Endometrial microvascular endothelial cells (primary cell): Measurements from ENCODE around the gene CSGALNACT2. TPM values are rescaled to one million over a fixed set of nuclear protein-coding genes. Genes with fewer than 3 reads are reported as not detected.

ENCODE experiments used
- in situ Hi-C: cut with HindIII; loops from 2 replicates; pipeline ENCODE4 v1.10.0; 2017; ENCODE audit warnings: low sequenced_read_pairs, low pct_unique_long_range_greater_than_20kb; ENCODE audit errors: inconsistent ontology term
- total RNA-seq: library from RNA; depleted of rRNA; stranded (reverse); fragments of >200 nt; gene quantifications from one replicate; pipeline ENCODE4 v1.2.3, GENCODE V29; 2015; ENCODE audit errors: inconsistent ontology term

The CSGALNACT2 gene
- total RNA-seq, 1 donor from 2014 or later, result 20.9 TPM

DNA sequence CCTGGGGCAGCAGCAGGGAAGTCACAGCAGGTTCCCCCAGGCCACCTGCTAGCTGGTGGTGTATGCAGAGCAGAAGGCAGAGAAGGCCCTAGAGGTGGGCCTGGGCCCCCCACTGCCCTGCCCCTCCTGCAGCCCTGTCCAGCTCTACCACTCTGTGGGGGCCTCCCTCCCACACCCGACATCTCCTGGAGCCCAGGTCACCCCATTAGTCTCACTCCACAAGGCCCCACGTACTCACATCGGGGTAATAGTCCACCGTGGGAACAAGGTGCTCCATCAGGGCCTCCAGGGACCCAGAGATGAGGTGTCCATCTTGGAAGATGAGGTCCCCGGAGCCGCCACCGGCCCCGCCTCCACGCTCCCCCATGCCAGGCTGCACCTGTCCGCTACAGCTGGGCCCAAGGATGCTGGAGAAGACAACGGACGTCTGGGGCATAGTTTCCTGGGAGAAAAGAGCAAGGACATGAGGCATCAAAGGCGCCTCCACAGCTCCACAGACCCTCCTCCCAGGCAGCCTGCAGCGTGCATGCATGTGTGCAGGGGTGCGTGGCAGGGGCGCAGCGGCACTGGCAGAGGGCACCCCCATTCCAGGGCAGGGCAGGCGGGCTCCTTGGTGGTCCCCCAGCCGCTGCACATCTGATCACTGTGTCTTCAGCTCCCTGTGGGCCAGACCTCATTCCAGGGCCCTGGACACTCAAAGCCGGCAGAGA is 67.6 kb downstream of the CSGALNACT2 start:
- in situ Hi-C loops, result no loop called here

DNA sequence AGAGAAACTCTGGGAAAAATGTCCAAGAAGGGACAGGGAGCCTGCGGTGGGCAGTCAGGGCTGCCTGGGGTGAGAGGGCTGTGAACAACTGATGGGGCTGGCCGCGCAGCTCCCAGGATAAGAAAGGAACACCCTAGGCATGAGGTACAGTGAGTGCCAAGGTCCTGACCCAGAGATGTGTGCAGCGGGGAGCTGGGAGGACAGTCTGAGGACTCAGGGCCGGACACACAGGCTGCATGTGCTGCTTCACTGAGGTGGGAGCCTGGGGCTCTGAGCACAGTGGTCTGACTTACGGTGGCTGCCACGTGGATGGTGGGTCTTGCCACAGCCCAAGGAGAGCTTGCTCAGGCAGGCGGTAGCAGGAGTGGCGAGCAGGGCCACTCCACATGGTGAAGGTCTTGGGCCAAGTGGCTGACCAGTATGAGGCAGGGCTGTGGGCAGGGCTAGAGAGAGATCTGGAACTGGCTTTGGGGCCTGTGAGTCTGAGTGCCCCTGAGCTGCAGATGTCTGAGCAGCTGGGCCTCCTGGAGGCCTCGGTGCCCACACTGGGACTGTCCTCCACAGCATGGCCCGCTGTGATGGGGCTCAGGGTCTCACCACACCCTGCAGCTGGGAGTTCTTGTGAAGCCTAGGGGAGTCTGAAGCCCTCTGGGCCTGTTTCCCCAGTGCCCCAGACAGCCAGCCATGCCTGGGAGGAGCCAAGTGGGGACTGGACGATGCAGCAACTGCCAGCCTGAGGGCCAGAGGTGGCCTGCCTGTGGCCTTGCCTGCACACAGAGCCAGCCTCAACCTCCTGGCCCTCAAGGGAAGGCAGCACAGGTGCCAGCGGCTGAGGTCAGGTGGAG is 68.4 kb downstream of the CSGALNACT2 start:
- in situ Hi-C loops, result no loop called here

DNA sequence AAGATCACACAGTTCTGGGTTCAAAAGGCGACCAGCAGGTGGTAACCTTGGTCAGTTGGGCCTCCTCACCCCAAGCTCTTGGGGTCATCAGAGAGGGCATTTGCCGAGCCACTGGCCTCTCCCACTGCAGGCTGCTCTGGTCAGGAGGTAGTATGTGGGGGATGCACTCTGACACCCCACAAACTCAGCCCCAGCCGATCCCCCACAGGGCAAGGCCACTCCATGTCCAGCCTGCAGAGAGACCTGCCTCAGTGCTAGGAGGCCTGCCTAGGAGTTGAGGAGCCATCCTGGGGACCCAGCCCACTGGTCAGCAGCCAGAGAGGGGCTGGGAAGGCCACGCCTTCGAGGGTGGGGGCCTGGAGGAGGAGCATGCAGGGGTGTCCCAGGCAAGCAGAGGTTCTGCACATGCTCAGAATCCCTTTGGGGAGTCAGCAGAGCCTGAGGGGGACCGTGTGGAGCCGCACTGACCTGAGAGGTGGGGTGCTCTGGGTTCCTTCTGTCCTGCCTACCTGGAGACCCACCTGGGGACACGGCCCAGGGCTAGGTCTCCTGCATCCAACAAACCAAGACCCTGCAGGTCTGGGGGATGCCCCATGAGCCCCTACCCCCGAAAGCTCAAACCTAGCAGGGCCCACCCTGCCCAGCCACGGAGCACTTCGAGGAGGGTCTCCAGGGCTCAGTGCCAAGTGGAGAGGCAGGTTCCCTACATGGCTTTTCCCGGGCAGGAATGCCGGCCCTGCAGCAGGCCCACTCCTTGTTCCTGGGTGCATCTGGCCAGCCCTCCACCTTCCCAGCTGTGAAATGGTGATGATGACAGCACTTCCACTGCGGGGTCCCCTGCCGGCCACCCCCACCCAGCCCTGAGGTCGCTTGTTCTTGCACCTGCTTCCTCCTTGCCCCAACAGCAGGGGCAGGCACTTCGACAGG is 70.2 kb downstream of the CSGALNACT2 start:
- in situ Hi-C loops, result no loop called here

GRCh38 chr10:43209074-43209455 is 70.8 kb downstream of the CSGALNACT2 start:
- in situ Hi-C loops, result no loop called here

GRCh38 chr10:43209651-43210141 is 71.5 kb downstream of the CSGALNACT2 start:
- in situ Hi-C loops, result no loop called here

GRCh38 chr10:43210556-43210955 is 72.3 kb downstream of the CSGALNACT2 start:
- in situ Hi-C loops, result no loop called here

GRCh38 chr10:43211030-43211429 is 72.8 kb downstream of the CSGALNACT2 start:
- in situ Hi-C loops, result no loop called here

GRCh38 chr10:43211431-43212042 is 73.3 kb downstream of the CSGALNACT2 start:
- in situ Hi-C loops, result no loop called here

DNA sequence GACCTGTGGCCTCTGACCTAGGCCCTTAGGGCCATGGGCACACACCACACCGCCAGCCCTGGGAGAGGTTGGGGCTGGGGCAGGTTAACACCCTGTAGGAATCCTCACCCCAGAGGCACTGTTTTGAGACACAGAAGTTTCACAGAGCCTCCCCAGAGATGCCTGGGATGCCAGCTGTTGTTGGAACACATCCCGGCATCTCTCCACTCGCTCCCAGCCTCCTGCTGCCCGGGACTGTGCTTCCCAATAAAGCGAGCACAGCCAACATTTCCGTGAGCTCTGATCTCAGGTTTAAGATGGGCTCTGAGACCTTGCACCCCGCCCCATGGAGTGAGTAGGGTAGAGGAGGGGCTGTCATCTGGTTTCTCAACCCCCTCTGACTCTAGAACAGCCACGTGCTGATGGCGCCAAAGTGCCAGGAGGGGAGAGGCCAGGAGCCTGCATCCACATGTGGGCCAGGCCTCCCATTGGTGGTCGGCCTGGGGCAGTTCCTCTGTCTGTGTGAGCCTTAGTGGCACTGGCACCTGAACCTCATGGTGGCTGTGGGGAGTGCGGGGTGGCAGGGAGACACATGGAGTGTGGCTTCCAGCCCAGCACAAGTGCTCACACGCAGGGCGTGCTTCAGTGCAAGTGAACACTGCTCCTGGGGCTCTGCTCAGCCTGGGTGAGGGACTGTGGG is 73.9 kb downstream of the CSGALNACT2 start:
- in situ Hi-C loops, result no loop called here

GRCh38 chr10:43214071-43214955 is 76.1 kb downstream of the CSGALNACT2 start:
- in situ Hi-C loops, result no loop called here

GRCh38 chr10:43214956-43215561 is 76.8 kb downstream of the CSGALNACT2 start:
- in situ Hi-C loops, result no loop called here

DNA sequence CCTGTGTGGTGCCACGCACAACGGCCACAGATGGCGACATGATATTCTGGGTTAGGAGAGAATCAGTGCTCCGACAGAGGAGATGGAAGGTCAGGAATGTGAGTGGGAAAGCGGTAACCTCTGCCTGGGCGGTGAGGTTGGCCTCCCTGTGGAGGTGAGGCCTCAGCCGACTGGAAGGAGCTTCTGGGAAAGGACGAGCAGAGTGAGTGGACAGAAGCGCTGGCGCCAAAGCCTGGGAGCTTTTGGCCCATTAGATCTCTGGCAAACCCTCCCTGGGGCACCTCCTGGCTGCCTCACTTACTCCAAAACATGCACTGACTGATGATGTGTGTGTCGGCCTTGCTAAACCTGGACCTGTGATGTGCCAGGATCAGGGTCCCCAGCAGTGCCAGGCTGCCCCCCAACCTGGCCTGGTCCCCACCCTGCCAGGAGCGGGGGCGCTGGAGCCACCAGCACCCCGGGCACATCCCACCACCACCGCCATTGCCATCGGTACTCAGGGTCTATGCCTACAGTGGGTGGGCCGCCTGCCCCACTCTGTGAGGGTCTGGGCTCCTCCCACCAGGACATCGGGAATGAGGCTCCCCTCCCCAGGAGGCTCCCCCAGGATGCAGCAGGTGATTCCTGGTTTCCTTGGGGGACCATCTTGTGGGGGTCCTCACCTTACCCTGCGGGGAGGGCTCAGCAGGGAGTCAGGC is 77.7 kb downstream of the CSGALNACT2 start:
- in situ Hi-C loops, result no loop called here

GRCh38 chr10:43216931-43217562 is 78.8 kb downstream of the CSGALNACT2 start:
- in situ Hi-C loops, result no loop called here

GRCh38 chr10:43217563-43218205 is 79.4 kb downstream of the CSGALNACT2 start:
- in situ Hi-C loops, result no loop called here

- in situ Hi-C loops, result no loop called here
Measured at GRCh38 chr10:43218206-43218950, 80.1 kb downstream of the CSGALNACT2 start.
